Kidney (tissue), 14 donors: ENCODE results near the gene WRNIP1. TPM values are rescaled to one million over a fixed set of nuclear protein-coding genes. Genes with fewer than 3 reads are reported as not detected.

Source experiments
- DNase-seq, 5 donors: peaks; one replicate each; pipeline ENCODE4 v3.0.0-alpha.2; 2013 to 2020
- FAIRE-seq: peaks from 2 replicates; lab custom pipeline; 2012; peaks lifted over from hg19 to GRCh38; lab: Jason Lieb, UNC
- H3K27ac ChIP-seq, 2 donors: one replicate each; pipeline ENCODE4 v1.7.0; 2013; ENCODE audit warnings: low read depth in 2 of 2, low read length in 2 of 2, inconsistent platforms in 1 of 2
- H3K27me3 ChIP-seq: one replicate; pipeline ENCODE4 v1.7.1; 2013; ENCODE audit warnings: low read length, inconsistent platforms; ENCODE audit not compliant: control insufficient read depth, insufficient read depth
- H3K36me3 ChIP-seq, 3 donors: one replicate each; pipeline versions ENCODE4 v1.7.0 to v1.7.1; 2013; ENCODE audit warnings: low read length in 3 of 3, control low read depth in 1 of 3, inconsistent platforms in 1 of 3; ENCODE audit not compliant: insufficient read depth in 3 of 3, control insufficient read depth in 2 of 3
- H3K4me1 ChIP-seq, 3 donors: one replicate each; pipeline versions ENCODE4 v1.7.0 to v1.7.1; 2013; ENCODE audit warnings: low read length in 3 of 3, inconsistent platforms in 1 of 3, low read depth in 1 of 3; ENCODE audit not compliant: control insufficient read depth in 2 of 3, insufficient read depth in 2 of 3
- H3K4me3 ChIP-seq, 3 donors: one replicate each; pipeline versions ENCODE4 v1.7.0 to v1.8.1; 2013; ENCODE audit warnings: low read length in 3 of 3, control low read depth in 1 of 3, inconsistent platforms in 1 of 3
- H3K9ac ChIP-seq, 3 donors: one replicate each; pipeline versions ENCODE4 v1.7.0 to v1.7.1; 2013; ENCODE audit warnings: low read length in 3 of 3, control low read depth in 1 of 3, inconsistent platforms in 1 of 3
- H3K9me3 ChIP-seq, 3 donors: one replicate each; pipeline versions ENCODE4 v1.7.0 to v1.7.1; 2013; ENCODE audit warnings: low read length in 3 of 3, control low read depth in 1 of 3, inconsistent platforms in 1 of 3; ENCODE audit not compliant: control insufficient read depth in 2 of 3, insufficient read depth in 1 of 3
- CTCF ChIP-seq: IDR thresholded peaks from 3 replicates; pipeline ENCODE4 v1.5.1; 2012; ENCODE audit warnings: mild to moderate bottlenecking, moderate library complexity, borderline replicate concordance; ENCODE audit not compliant: insufficient read depth; ENCODE audit errors: extremely low read depth
- intact Hi-C: fragments of 100-400 bp; cut with DNase I; formaldehyde crosslinking; loops from one replicate; pipeline ENCODE4 v1.11.1; 2022
- polyA plus RNA-seq: library from polyadenylated mRNA; stranded (reverse); fragments of 350-450 nt; fragmentation: Illumina TruSeq; extraction: RNeasy Lipid Tissue Mini Kit (QIAGEN cat#74804); gene quantifications from one replicate; pipeline ENCODE4 v1.2.3, GENCODE V29; 2014; ENCODE audit warnings: low read depth, low replicate concordance; ENCODE audit not compliant: insufficient read depth
- total RNA-seq: library from RNA; stranded (reverse); fragmentation: NEBNext Ultra II Directional; extraction: Animal tissue kit (Norgen Biotek cat#: 25700); gene quantifications from one replicate; pipeline ENCODE4 v1.2.1, GENCODE V29; 2021
- donor health status: control.
- donor health status: control.
- donor health status: control.
- donor health status: control.
- donor health status: control.
- donor health status: DM: yes; HTN: yes; CAD: no.
- donor health status: Normal renal cell carcinoma (clear cell type).

The WRNIP1 gene
- total and polyA plus RNA-seq, 2 donors from 2014 or later, result 38.0 to 46.3 TPM

GRCh38 chr6:2770171-2770570 lies 5.0 kb downstream of the WRNIP1 start:
- Histone ChIP-seq H3K36me3 (peaks cover 3 to 16% (median 11%) of the 10 kb centered on the region in 3 donors), H3K9ac (no peak overlapping the region), H3K9me3 (no peaks in the 10 kb centered on the region), H3K27me3 (no peaks in the 10 kb centered on the region), H3K4me1 (peaks cover 3 to 22% (median 19%) of the 10 kb centered on the region in 3 donors), H3K4me3 (peak overlapping the region in 1 of 3 donors; percentile 26), H3K27ac (no peak overlapping the region)
- DNase-seq, result no peak
- no peak for TF ChIP-seq CTCF
- intact Hi-C loops, result no loop called here
- no peak for FAIRE-seq

GRCh38 chr6:2771079-2771478 lies 5.9 kb downstream of the WRNIP1 start:
- intact Hi-C loops, result no loop called here
- no peak overlapping the region for H3K4me3 ChIP-seq
- H3K4me1 ChIP-seq, result peaks cover 3 to 22% (median 20%) of the 10 kb centered on the region in 3 donors
- H3K27me3 ChIP-seq, result no peaks in the 10 kb centered on the region
- no peaks in the 10 kb centered on the region for H3K9me3 ChIP-seq
- TF ChIP-seq CTCF, result no peak
- DNase-seq, result no peak
- no peak overlapping the region for H3K27ac ChIP-seq
- no peak overlapping the region for H3K9ac ChIP-seq
- no peak for FAIRE-seq
- H3K36me3 ChIP-seq, result peaks cover 3 to 16% (median 11%) of the 10 kb centered on the region in 3 donors

GRCh38 chr6:2772840-2773239 lies 7.6 kb downstream of the WRNIP1 start:
- Histone ChIP-seq H3K27me3 (no peaks in the 10 kb centered on the region), H3K4me3 (no peak overlapping the region), H3K4me1 (peaks cover 0 to 23% (median 13%) of the 10 kb centered on the region in 3 donors), H3K27ac (no peak overlapping the region), H3K9ac (no peak overlapping the region), H3K36me3 (peaks cover 3 to 16% (median 11%) of the 10 kb centered on the region in 3 donors), H3K9me3 (no peaks in the 10 kb centered on the region)
- TF ChIP-seq CTCF, result no peak
- no peak for DNase-seq
- no peak for FAIRE-seq
- intact Hi-C loops, result no loop called here

GRCh38 chr6:2773449-2773848 lies 8.3 kb downstream of the WRNIP1 start:
- TF ChIP-seq CTCF, result no peak
- Histone ChIP-seq H3K27ac (no peak overlapping the region), H3K9me3 (no peaks in the 10 kb centered on the region), H3K4me1 (peaks cover 0 to 23% (median 9%) of the 10 kb centered on the region in 3 donors), H3K9ac (no peak overlapping the region), H3K4me3 (no peak overlapping the region), H3K27me3 (no peaks in the 10 kb centered on the region), H3K36me3 (peaks cover 3 to 16% (median 11%) of the 10 kb centered on the region in 3 donors)
- FAIRE-seq (no peak), DNase-seq (no peak)
- intact Hi-C loops, result no loop called here
